ENCODE data around the gene SLC35D3. TPM values are rescaled to one million over a fixed set of nuclear protein-coding genes. Genes with fewer than 3 reads are reported as not detected.
"Not testable (repeated sequence)": the region's sequence is repeated elsewhere in the genome, so short reads cannot be mapped to it uniquely, and the experiment has no call there.

The SLC35D3 gene
- total and polyA plus RNA-seq, 3 donors from 2014 or later, result not detected

DNA sequence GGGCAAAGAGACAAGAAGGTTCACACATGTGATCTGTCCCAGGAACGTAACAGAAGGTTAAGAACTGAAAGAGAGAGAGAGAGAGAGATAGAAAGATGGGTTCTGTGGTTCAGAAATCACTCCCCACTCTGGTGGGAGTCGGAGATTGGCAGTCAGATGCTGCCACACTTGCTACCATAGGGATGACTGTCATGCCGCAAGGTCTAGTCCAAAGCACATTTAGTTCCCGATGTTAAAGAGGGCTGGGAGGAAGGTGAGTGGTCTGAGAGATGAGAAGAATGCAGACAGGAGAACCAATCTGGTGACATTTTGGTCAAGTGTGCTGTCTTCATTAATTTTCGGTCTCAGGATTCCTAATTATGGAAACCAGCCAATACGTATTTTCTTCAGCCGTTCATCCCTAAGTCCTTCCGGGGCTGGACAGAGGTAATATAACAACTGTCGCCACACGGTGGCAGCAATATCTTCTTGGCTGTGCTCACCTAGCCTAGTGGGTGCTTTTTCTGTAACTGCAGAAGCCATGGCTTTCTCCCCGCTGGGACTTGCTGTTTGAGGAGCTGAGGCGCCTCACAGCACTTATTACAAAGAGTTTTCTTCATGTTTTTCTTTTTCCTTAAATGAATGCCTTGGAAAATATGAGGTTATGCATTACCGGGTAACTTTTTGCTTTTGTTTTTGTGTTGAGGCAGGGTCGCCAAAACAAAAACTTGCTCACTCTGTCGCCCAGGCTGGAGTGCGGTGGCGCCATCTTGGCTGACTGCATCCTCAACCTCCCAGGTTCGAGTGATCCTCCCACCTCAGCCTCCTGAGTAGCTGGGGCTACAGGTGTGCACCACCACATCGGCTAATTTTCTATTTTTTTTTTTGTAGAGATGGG lies 46.0 kb downstream of the SLC35D3 start:
- intact Hi-C loops (cut with DNase I; ENCODE audit: low total_unique reads), result no loop called here
- Histone ChIP-seq H3K36me3 (ENCODE audit: low read depth, missing control alignments) (no peaks in the 10 kb centered on the region), H3K27me3 (no peaks in the 10 kb centered on the region), H3K4me1 (no peaks in the 10 kb centered on the region), H3K27ac (no peak overlapping the region), H3K9me3 (no peaks in the 10 kb centered on the region), H3K4me3 (peak overlapping the region in 1 of 2 donors; percentile 4)
- DNase-seq, result peak; percentile 86
- WGBS, 2 donors, result 43 to 47% methylated on average over 19 of the region's 19 CpGs
- no peak for TF ChIP-seq POLR2A (IDR thresholded peaks at IDR 0.05)
- TF ChIP-seq, protein P1, sequence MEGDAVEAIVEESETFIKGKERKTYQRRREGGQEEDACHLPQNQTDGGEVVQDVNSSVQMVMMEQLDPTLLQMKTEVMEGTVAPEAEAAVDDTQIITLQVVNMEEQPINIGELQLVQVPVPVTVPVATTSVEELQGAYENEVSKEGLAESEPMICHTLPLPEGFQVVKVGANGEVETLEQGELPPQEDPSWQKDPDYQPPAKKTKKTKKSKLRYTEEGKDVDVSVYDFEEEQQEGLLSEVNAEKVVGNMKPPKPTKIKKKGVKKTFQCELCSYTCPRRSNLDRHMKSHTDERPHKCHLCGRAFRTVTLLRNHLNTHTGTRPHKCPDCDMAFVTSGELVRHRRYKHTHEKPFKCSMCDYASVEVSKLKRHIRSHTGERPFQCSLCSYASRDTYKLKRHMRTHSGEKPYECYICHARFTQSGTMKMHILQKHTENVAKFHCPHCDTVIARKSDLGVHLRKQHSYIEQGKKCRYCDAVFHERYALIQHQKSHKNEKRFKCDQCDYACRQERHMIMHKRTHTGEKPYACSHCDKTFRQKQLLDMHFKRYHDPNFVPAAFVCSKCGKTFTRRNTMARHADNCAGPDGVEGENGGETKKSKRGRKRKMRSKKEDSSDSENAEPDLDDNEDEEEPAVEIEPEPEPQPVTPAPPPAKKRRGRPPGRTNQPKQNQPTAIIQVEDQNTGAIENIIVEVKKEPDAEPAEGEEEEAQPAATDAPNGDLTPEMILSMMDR (IDR thresholded peaks at IDR 0.05), result peak; percentile 42 to 55 (median 51)

DNA sequence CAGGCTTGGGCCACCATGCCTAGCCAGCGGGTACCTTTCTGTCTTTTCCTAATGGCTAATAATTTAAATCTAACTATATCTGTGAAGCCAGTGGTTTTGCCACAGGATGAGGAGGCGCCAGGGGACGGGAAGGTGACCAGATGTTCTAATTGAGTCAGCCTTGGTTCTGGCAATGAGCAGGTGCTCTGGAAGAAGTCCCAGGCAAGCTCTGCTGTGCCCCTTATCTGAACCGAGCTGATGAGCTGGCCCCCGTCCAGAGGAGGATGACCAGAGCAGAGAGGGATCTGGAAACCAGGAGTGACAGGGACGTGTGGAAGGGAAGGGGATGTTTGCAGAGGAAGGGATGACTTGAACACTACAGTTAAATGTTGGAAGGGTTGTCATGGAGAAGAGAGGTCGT lies 46.7 kb downstream of the SLC35D3 start:
- 56 to 63% methylated on average over 7 of the region's 7 CpGs for WGBS, 2 donors
- TF ChIP-seq POLR2A (IDR thresholded peaks at IDR 0.05), result no peak
- TF ChIP-seq, protein P1 (IDR thresholded peaks at IDR 0.05), result no peak
- H3K36me3 ChIP-seq (ENCODE audit: low read depth, missing control alignments), result no peaks in the 10 kb centered on the region
- no peaks in the 10 kb centered on the region for H3K9me3 ChIP-seq
- H3K4me3 ChIP-seq, result no peak overlapping the region
- intact Hi-C loops (cut with DNase I; ENCODE audit: low total_unique reads), result no loop called here
- no peak for DNase-seq
- H3K4me1 ChIP-seq, result no peaks in the 10 kb centered on the region
- no peak overlapping the region for H3K27ac ChIP-seq
- no peaks in the 10 kb centered on the region for H3K27me3 ChIP-seq

DNA sequence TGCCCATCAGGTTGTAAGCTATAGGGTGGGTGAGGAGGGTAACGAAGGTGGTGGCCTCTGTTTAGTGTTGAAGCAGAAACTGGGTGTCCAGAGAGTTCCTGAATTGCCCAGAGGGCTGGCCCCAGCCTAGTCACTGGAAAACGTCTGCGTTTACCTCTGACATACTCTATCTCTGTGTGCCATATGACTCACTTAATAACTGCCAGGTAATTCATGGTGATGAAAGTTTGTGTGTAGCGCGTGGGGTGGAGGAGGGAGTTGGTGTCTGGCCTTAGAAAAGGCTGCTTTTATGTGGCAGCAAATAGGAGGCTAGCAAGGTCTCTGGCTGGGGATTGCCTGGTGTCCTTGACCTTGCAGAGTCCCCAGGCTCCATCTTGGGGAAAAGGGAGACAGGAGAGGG lies 47.3 kb downstream of the SLC35D3 start:
- no peak overlapping the region for H3K4me3 ChIP-seq
- intact Hi-C loops (cut with DNase I; ENCODE audit: low total_unique reads), result no loop called here
- no peaks in the 10 kb centered on the region for H3K9me3 ChIP-seq
- H3K4me1 ChIP-seq, result no peaks in the 10 kb centered on the region
- H3K36me3 ChIP-seq (ENCODE audit: low read depth, missing control alignments), result no peaks in the 10 kb centered on the region
- no peaks in the 10 kb centered on the region for H3K27me3 ChIP-seq
- no peak overlapping the region for H3K27ac ChIP-seq
- 83 to 93% methylated on average over 5 of the region's 5 CpGs for WGBS, 2 donors
- no peak for TF ChIP-seq POLR2A (IDR thresholded peaks at IDR 0.05)
- DNase-seq, result no peak

DNA sequence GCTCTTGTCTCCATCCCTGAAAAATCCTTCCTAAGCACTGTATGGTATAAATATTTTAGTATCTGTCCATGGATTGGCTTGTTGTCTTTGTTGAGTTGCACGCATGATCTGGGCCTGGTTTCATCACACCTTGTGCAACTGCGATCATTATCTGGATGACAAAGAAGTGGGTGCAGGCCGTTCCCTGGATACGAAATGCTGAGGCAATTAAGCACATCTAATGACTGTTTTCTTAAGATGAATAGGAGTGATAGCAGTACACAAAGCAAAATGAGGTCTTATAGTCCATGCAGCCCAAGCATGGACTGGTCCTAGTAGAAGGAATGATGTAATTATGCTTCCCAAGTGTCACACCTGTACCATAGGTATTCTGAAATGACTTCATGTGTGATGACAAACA lies 47.8 kb downstream of the SLC35D3 start:
- 93 to 96% methylated on average over 4 of the region's 4 CpGs for WGBS, 2 donors
- Histone ChIP-seq H3K27me3 (no peaks in the 10 kb centered on the region), H3K36me3 (ENCODE audit: low read depth, missing control alignments) (no peaks in the 10 kb centered on the region), H3K9me3 (no peaks in the 10 kb centered on the region), H3K4me3 (no peak overlapping the region), H3K4me1 (no peaks in the 10 kb centered on the region), H3K27ac (no peak overlapping the region)
- TF ChIP-seq, protein P1 (IDR thresholded peaks at IDR 0.05), result no peak
- no peak for TF ChIP-seq POLR2A (IDR thresholded peaks at IDR 0.05)
- intact Hi-C loops (cut with DNase I; ENCODE audit: low total_unique reads), result no loop called here
- no peak for DNase-seq

DNA sequence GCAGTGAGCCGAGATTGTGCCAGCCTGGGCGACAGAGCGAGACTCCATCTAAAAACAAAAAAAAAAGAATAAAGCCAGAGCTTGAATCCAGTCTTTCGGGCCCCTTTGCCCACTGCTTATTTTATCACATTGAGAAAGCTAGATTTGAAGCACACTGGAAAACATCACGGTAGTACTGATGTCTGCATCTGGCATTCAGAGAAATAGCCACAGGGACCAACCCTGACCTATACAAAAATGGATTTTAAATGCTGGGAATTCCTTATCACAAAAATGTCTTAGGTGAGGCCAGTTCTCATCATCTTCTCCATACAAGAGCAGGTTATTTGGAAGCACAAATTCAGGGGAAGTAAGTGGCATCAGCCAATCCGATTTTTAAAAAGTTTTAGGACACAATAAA lies 49.5 kb downstream of the SLC35D3 start:
- Histone ChIP-seq H3K27me3 (no peaks in the 10 kb centered on the region), H3K36me3 (ENCODE audit: low read depth, missing control alignments) (no peaks in the 10 kb centered on the region), H3K4me3 (no peak overlapping the region), H3K4me1 (no peaks in the 10 kb centered on the region), H3K9me3 (no peaks in the 10 kb centered on the region), H3K27ac (no peak overlapping the region)
- intact Hi-C loops (cut with DNase I; ENCODE audit: low total_unique reads), result no loop called here
- 85 to 93% methylated on average over 6 of the region's 6 CpGs for WGBS, 2 donors
- TF ChIP-seq, protein P1 (IDR thresholded peaks at IDR 0.05), result no peak
- TF ChIP-seq POLR2A (IDR thresholded peaks at IDR 0.05), result no peak
- DNase-seq, result no peak

DNA sequence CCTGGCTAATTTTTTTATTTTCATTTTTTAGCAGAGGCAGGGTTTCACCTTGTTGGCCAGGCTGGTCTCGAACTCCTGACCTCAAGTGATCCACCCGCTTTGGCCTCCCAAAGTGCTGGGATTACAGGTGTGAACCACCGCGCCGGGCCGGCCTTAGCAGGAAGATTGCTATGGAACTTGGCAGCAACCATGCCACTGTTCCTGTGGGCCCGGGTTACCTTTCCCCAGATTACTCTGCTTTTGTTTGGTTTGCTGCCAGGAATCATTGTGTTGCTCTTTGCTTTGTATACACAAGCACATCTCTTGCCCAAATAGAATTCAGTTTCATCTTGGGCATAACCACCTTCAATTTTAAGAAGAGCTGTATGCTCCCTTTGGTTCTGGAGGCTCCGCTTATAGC lies 51.7 kb downstream of the SLC35D3 start:
- H3K27me3 ChIP-seq; H3K4me1 ChIP-seq; H3K36me3 ChIP-seq (ENCODE audit: low read depth, missing control alignments); H3K9me3 ChIP-seq; DNase-seq; H3K4me3 ChIP-seq; intact Hi-C loops (cut with DNase I; ENCODE audit: low total_unique reads); H3K27ac ChIP-seq: not testable (repeated sequence)
- WGBS, 2 donors, result 92 to 96% methylated on average over 6 to 8 of the region's 8 CpGs
